ENCODE results near the gene PSENEN. TPM values are rescaled to one million over a fixed set of nuclear protein-coding genes. Genes with fewer than 3 reads are reported as not detected.
"Not testable (repeated sequence)": the region's sequence is repeated elsewhere in the genome, so short reads cannot be mapped to it uniquely, and the experiment has no call there.

PSENEN gene
- total RNA-seq, 1 donor from 2014 or later: 59.7 TPM

DNA sequence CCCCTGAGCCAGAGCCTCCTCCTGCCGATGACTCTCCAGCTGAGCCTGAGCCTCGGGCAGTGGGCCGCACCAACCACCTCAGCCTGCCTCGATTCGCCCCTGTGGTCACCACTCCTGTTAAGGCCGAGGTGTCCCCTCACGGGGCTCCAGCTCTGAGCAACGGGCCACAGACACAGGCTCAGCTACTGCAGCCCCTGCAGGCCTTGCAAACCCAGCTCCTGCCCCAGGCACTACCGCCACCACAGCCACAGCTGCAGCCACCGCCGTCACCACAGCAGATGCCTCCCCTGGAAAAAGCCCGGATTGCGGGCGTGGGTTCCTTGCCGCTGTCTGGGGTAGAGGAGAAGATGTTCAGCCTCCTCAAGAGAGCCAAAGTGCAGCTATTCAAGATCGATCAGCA, 24.1 kb upstream of the PSENEN start:
- no peak for TF ChIP-seq CTCF (IDR thresholded peaks at IDR 0.05; ENCODE audit: insufficient read depth, low read length, poor library complexity, severe bottlenecking)
- peaks cover 6% of the 10 kb centered on the region for H3K36me3 ChIP-seq (ENCODE audit: control insufficient read depth, insufficient read depth, low read length)
- H3K4me3 ChIP-seq (ENCODE audit: low read depth, low read length): no peak overlapping the region
- H3K27me3 ChIP-seq (ENCODE audit: control insufficient read depth, insufficient read depth, low read length): no peaks in the 10 kb centered on the region
- no peak for DNase-seq (ENCODE audit: low read depth)

- no peak for DNase-seq (ENCODE audit: low read depth)
- Histone ChIP-seq H3K4me3 (ENCODE audit: low read depth, low read length) (no peak overlapping the region), H3K27me3 (ENCODE audit: control insufficient read depth, insufficient read depth, low read length) (no peaks in the 10 kb centered on the region), H3K36me3 (ENCODE audit: control insufficient read depth, insufficient read depth, low read length) (peaks cover 8% of the 10 kb centered on the region)
- TF ChIP-seq CTCF (IDR thresholded peaks at IDR 0.05; ENCODE audit: insufficient read depth, low read length, poor library complexity, severe bottlenecking): no peak
These were observed 23.0 kb upstream of the PSENEN start for GRCh38 chr19:35722461-35722860.

DNA sequence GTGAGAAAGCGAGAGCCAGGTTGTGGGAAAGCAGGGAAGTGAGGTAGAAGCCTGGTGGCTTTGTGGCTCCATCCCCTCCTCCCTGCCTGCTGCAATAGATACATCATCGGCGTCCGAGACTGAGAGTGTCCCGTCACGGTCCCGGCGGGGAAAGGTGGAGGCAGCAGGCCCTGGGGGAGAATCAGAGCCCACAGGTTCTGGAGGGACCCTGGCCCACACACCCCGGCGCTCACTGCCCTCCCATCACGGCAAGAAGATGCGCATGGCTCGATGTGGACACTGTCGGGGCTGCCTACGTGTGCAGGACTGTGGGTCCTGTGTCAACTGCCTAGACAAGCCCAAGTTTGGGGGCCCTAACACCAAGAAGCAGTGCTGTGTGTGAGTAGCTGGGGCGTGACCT, 22.6 kb upstream of the PSENEN start:
- no peak for DNase-seq (ENCODE audit: low read depth)
- H3K36me3 ChIP-seq (ENCODE audit: control insufficient read depth, insufficient read depth, low read length): peaks cover 8% of the 10 kb centered on the region
- no peaks in the 10 kb centered on the region for H3K27me3 ChIP-seq (ENCODE audit: control insufficient read depth, insufficient read depth, low read length)
- H3K4me3 ChIP-seq (ENCODE audit: low read depth, low read length): no peak overlapping the region
- no peak for TF ChIP-seq CTCF (IDR thresholded peaks at IDR 0.05; ENCODE audit: insufficient read depth, low read length, poor library complexity, severe bottlenecking)

DNA sequence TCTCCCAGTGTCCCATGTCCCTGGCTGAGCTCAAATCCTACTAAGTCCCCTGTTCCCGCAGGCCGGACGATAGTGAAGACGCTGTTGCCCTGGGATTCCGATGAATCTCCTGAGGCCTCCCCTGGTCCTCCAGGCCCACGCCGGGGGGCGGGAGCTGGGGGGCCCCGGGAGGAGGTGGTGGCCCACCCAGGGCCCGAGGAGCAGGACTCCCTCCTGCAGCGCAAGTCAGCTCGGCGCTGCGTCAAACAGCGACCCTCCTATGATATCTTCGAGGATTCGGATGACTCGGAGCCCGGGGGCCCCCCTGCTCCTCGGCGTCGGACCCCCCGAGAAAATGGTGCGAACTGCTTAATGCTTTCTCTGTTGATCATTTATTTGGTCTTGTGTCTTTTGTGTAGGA, 21.8 kb upstream of the PSENEN start:
- H3K27me3 ChIP-seq (ENCODE audit: control insufficient read depth, insufficient read depth, low read length): no peaks in the 10 kb centered on the region
- no peak overlapping the region for H3K4me3 ChIP-seq (ENCODE audit: low read depth, low read length)
- H3K36me3 ChIP-seq (ENCODE audit: control insufficient read depth, insufficient read depth, low read length): peaks cover 8% of the 10 kb centered on the region
- TF ChIP-seq CTCF (IDR thresholded peaks at IDR 0.05; ENCODE audit: insufficient read depth, low read length, poor library complexity, severe bottlenecking): no peak
- no peak for DNase-seq (ENCODE audit: low read depth)

- H3K4me3 ChIP-seq (ENCODE audit: low read depth, low read length); DNase-seq (ENCODE audit: low read depth); H3K36me3 ChIP-seq (ENCODE audit: control insufficient read depth, insufficient read depth, low read length); H3K27me3 ChIP-seq (ENCODE audit: control insufficient read depth, insufficient read depth, low read length): not testable (repeated sequence)
These were observed 21.3 kb upstream of the PSENEN start for GRCh38 chr19:35724132-35724531.

DNA sequence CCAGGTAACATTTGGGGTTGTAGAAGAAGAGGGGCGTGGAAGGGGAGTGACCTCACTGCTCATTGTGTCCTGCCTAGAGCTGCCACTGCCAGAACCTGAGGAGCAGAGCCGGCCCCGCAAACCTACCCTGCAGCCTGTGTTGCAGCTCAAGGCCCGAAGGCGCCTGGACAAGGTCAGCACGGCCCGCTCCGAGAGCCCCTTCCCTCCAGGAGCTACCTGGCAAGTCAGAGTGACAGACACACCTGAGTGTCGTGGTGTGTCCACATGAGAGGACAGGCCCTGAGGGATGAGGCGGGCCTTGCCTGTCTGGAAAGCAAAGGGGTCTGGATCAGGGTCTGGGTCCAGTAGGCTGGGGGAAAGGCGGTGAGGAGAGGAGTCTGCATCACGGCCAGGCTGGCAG, 20.9 kb upstream of the PSENEN start:
- Histone ChIP-seq H3K27me3 (ENCODE audit: control insufficient read depth, insufficient read depth, low read length) (no peaks in the 10 kb centered on the region), H3K36me3 (ENCODE audit: control insufficient read depth, insufficient read depth, low read length) (peaks cover 8% of the 10 kb centered on the region), H3K4me3 (ENCODE audit: low read depth, low read length) (no peak overlapping the region)
- no peak for TF ChIP-seq CTCF (IDR thresholded peaks at IDR 0.05; ENCODE audit: insufficient read depth, low read length, poor library complexity, severe bottlenecking)
- DNase-seq (ENCODE audit: low read depth): no peak
